ENCODE data around the gene IFNAR2. TPM values are rescaled to one million over a fixed set of nuclear protein-coding genes. Genes with fewer than 3 reads are reported as not detected.
A peak's percentile ranks its signal among the peaks of the same experiment; 100 is the strongest.

The IFNAR2 gene
- total RNA-seq, 2 experiments from 2014 or later = 22.1 to 93.5 TPM

- ChIA-PET CTCF (ENCODE audit: unreplicated experiment) (interaction anchor here (0.7 to 1.0 kb wide), 2 partner anchors 12 to 96 kb away, joined by 3 read pairs; no protein-coding TSS in a partner anchor), POLR2A (interaction anchor here (0.6 to 1.2 kb wide), 7 partner anchors 15 to 251 kb away, joined by 3 to 6 read pairs (median 3); partner anchors contain the start of gene IL10RB)
- Histone ChIP-seq H3K9me2 (ENCODE audit: insufficient read depth, low read length) (no peaks in the 10 kb centered on the region), H3K4me2 (ENCODE audit: low read length) (peak overlapping the region; percentile 73), H4K20me1 (ENCODE audit: insufficient read depth, low read length) (no peaks in the 10 kb centered on the region), H2AFZ (ENCODE audit: low read length) (peak overlapping the region; percentile 69; the same call in 1 of the 2 replicates), H3K4me3 (ENCODE audit: low read depth, low read length, poor library complexity, severe bottlenecking) (peak overlapping the region; percentile 60), H3K4me1 (ENCODE audit: insufficient read depth, low read length, poor library complexity, severe bottlenecking) (peaks cover 73% of the 10 kb centered on the region), H3K36me3 (ENCODE audit: insufficient read depth, low read length) (no peaks in the 10 kb centered on the region; the same call in 1 of the 2 replicates), H3K27ac (ENCODE audit: low read depth, low read length, poor library complexity, severe bottlenecking) (peak overlapping the region; percentile 99), H3K79me2 (ENCODE audit: insufficient read depth, low read depth, low read length) (no peaks in the 10 kb centered on the region), H3K9me3 (ENCODE audit: low read length) (peaks cover 19% of the 10 kb centered on the region; the same call in 1 of the 2 replicates)
- TF ChIP-seq EZH2phosphoT487 (IDR thresholded peaks at IDR 0.05; ENCODE audit: borderline replicate concordance, low read depth, low read length) (no peak), CTCF (conservative IDR thresholded peaks at IDR 0.05; ENCODE audit: low read length) (no peak)
- intact Hi-C loops (cut with micrococcal nuclease; ENCODE audit: unreplicated experiment) = no loop called here
- no TSS peak for BruUV-seq (replicated peaks)
- DNase-seq (ENCODE audit: low spot score) = no peak
Observed at GRCh38 chr21:33217138-33217520, 12.6 kb upstream of the IFNAR2 start.

- TF ChIP-seq CTCF (conservative IDR thresholded peaks at IDR 0.05; ENCODE audit: low read length) = no peak
- TF ChIP-seq EZH2phosphoT487 (IDR thresholded peaks at IDR 0.05; ENCODE audit: borderline replicate concordance, low read depth, low read length) = no peak
- H3K9me2 ChIP-seq (ENCODE audit: insufficient read depth, low read length) = no peaks in the 10 kb centered on the region
- H3K4me2 ChIP-seq (ENCODE audit: low read length) = no peak overlapping the region
- H3K27ac ChIP-seq (ENCODE audit: low read depth, low read length, poor library complexity, severe bottlenecking) = no peak overlapping the region
- peaks cover 19% of the 10 kb centered on the region; the same call in 1 of the 2 replicates for H3K9me3 ChIP-seq (ENCODE audit: low read length)
- H3K79me2 ChIP-seq (ENCODE audit: insufficient read depth, low read depth, low read length) = no peaks in the 10 kb centered on the region
- BruUV-seq (replicated peaks) = no TSS peak
- CTCF ChIA-PET (ENCODE audit: unreplicated experiment) = no interaction called here
- POLR2A ChIA-PET = interaction anchor here (0.6 to 2.9 kb wide), 7 partner anchors 9 to 219 kb away, joined by 3 to 11 read pairs (median 5); partner anchors contain the start of gene IFNAR1
- no peak overlapping the region for H3K4me3 ChIP-seq (ENCODE audit: low read depth, low read length, poor library complexity, severe bottlenecking)
- no peaks in the 10 kb centered on the region for H4K20me1 ChIP-seq (ENCODE audit: insufficient read depth, low read length)
- peak overlapping the region; percentile 5; the same call in 1 of the 2 replicates for H2AFZ ChIP-seq (ENCODE audit: low read length)
- intact Hi-C loops (cut with micrococcal nuclease; ENCODE audit: unreplicated experiment) = no loop called here
- H3K36me3 ChIP-seq (ENCODE audit: insufficient read depth, low read length) = no peaks in the 10 kb centered on the region; the same call in 1 of the 2 replicates
- H3K4me1 ChIP-seq (ENCODE audit: insufficient read depth, low read length, poor library complexity, severe bottlenecking) = peaks cover 51% of the 10 kb centered on the region
- no peak for DNase-seq (ENCODE audit: low spot score)
Observed at GRCh38 chr21:33219300-33219699, 10.4 kb upstream of the IFNAR2 start.

DNA sequence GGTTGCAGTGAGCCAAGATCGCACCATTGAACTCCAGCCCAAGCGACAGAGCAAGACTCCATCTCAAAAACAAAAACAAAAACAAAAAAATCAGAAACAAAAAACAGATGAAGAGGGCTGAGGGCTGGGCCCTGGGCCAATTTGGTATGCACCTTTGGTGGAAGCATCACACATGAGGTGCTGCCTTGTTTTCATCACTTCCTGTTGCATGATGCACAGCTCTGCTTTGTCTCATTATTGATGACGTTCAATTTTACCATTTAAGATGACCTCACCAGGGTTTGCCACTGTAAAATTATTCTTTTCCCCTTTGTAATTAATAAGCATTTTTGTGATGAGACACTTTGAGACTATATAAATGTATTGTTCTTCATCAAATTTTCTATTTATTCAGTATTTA, 9.8 kb upstream of the IFNAR2 start:
- CTCF ChIA-PET (ENCODE audit: unreplicated experiment) = no interaction called here

More for the DNA sequence above, 9.8 kb upstream of the IFNAR2 start:
- Histone ChIP-seq H3K27ac (ENCODE audit: low read depth, low read length, poor library complexity, severe bottlenecking) (no peak overlapping the region), H4K20me1 (ENCODE audit: insufficient read depth, low read length) (no peaks in the 10 kb centered on the region), H3K79me2 (ENCODE audit: insufficient read depth, low read depth, low read length) (no peaks in the 10 kb centered on the region), H3K4me3 (ENCODE audit: low read depth, low read length, poor library complexity, severe bottlenecking) (no peak overlapping the region), H3K4me1 (ENCODE audit: insufficient read depth, low read length, poor library complexity, severe bottlenecking) (peaks cover 44% of the 10 kb centered on the region), H3K9me2 (ENCODE audit: insufficient read depth, low read length) (no peaks in the 10 kb centered on the region), H3K9me3 (ENCODE audit: low read length) (peaks cover 19% of the 10 kb centered on the region; the same call in 1 of the 2 replicates), H2AFZ (ENCODE audit: low read length) (0 out of 2 replicates have a peak overlapping the region, but pooled peaks have one; percentile 23), H3K4me2 (ENCODE audit: low read length) (no peak overlapping the region), H3K36me3 (ENCODE audit: insufficient read depth, low read length) (no peaks in the 10 kb centered on the region; the same call in 1 of the 2 replicates)
- DNase-seq (ENCODE audit: low spot score) = no peak
- POLR2A ChIA-PET = interaction anchor here (0.9 to 2.9 kb wide), 2 partner anchors 9 to 75 kb away, joined by 3 to 11 read pairs; no protein-coding TSS in a partner anchor
- no TSS peak for BruUV-seq (replicated peaks)
- intact Hi-C loops (cut with micrococcal nuclease; ENCODE audit: unreplicated experiment) = no loop called here
- no peak for TF ChIP-seq EZH2phosphoT487 (IDR thresholded peaks at IDR 0.05; ENCODE audit: borderline replicate concordance, low read depth, low read length)
- no peak for TF ChIP-seq CTCF (conservative IDR thresholded peaks at IDR 0.05; ENCODE audit: low read length)

Data from OCI-LY7 (cell line).